PFSK-1 (cell line): ENCODE data around the gene RTP3.

Experiments
- FOXP2 ChIP-seq: optimal IDR thresholded peaks from 2 replicates; pipeline ENCODE3; 2011; ENCODE audit warnings: borderline replicate concordance, control low read depth, inconsistent platforms; ENCODE audit not compliant: insufficient read depth; ENCODE audit errors: extremely low read length, extremely low read depth
- POLR2AphosphoS5 ChIP-seq: IDR thresholded peaks from 2 replicates; pipeline ENCODE4 v1.6.1; 2012; ENCODE audit warnings: low read depth, mild to moderate bottlenecking, control low read depth, low read length, moderate library complexity
- REST ChIP-seq, 2 experiments: IDR thresholded peaks; 2 replicates each; pipeline versions ENCODE4 v1.6.1 to v1.8.0; 2011 to 2012; ENCODE audit warnings: low read depth in 2 of 2, low read length in 2 of 2, control low read depth in 1 of 2, inconsistent platforms in 1 of 2, mild to moderate bottlenecking in 1 of 2, moderate library complexity in 1 of 2; ENCODE audit not compliant: insufficient read depth in 1 of 2
- SIN3A ChIP-seq: IDR thresholded peaks from 2 replicates; pipeline ENCODE4 v1.6.1; 2012; ENCODE audit warnings: mild to moderate bottlenecking, low read length, moderate library complexity, borderline replicate concordance; ENCODE audit not compliant: insufficient read depth
- TAF1 ChIP-seq: IDR thresholded peaks from 2 replicates; pipeline ENCODE4 v1.6.1; 2012; ENCODE audit warnings: low read length, control low read depth, borderline replicate concordance; ENCODE audit not compliant: insufficient read depth

RTP3 gene

GRCh38 chr3:46496746-46497555, 825 bp upstream of the RTP3 start:
- TF ChIP-seq POLR2AphosphoS5 = no peak
- no peak for TF ChIP-seq REST (IDR thresholded peaks at IDR 0.05; ENCODE audit: insufficient read depth in 1 of 2, low read depth in 2 of 2, low read length in 2 of 2)
- TF ChIP-seq TAF1 = no peak
- TF ChIP-seq FOXP2 = no peak
- TF ChIP-seq SIN3A = no peak

GRCh38 chr3:46498916-46499519, 1.2 kb downstream of the RTP3 start:
- TF ChIP-seq POLR2AphosphoS5 (no peak), TAF1 (no peak), FOXP2 (no peak), REST (IDR thresholded peaks at IDR 0.05; ENCODE audit: insufficient read depth in 1 of 2, low read depth in 2 of 2, low read length in 2 of 2) (no peak), SIN3A (no peak)

GRCh38 chr3:46500656-46501635, 3.2 kb downstream of the RTP3 start:
- TF ChIP-seq SIN3A (no peak), FOXP2 (no peak), POLR2AphosphoS5 (no peak), TAF1 (no peak), REST (IDR thresholded peaks at IDR 0.05; ENCODE audit: insufficient read depth in 1 of 2, low read depth in 2 of 2, low read length in 2 of 2) (no peak)

- TF ChIP-seq TAF1 (no peak), FOXP2 (no peak), SIN3A (no peak), POLR2AphosphoS5 (no peak), REST (IDR thresholded peaks at IDR 0.05; ENCODE audit: insufficient read depth in 1 of 2, low read depth in 2 of 2, low read length in 2 of 2) (no peak)
Observed at GRCh38 chr3:46501702-46502101, 3.9 kb downstream of the RTP3 start.
